HG02870 (cell line): ENCODE results near the gene PCCA.
"Not testable (repeated sequence)": the region's sequence is repeated elsewhere in the genome, so short reads cannot be mapped to it uniquely, and the experiment has no call there.

Experiments
- ATAC-seq: cut with Tn5 transposase; IDR thresholded peaks from one replicate; pipeline ENCODE4 v1.9.1; 2021; ENCODE audit warnings: mild to moderate bottlenecking, moderate library complexity; ENCODE audit not compliant: unreplicated experiment

The PCCA gene

GRCh38 chr13:100565286-100565685 is 476.4 kb downstream of the PCCA start:
- ATAC-seq = no peak

GRCh38 chr13:100566543-100566942 is 477.6 kb downstream of the PCCA start:
- ATAC-seq = no peak

- ATAC-seq = peak; percentile 95
These were observed 484.2 kb downstream of the PCCA start for GRCh38 chr13:100573121-100573520.

GRCh38 chr13:100577239-100577638 is 488.3 kb downstream of the PCCA start:
- ATAC-seq = not testable (repeated sequence)
